OCI-LY3 (cell line): Measurements from ENCODE around the gene DHFR.

Experiments
- H2AFZ ChIP-seq: fragments of 200-600, 300-600 bp; shearing (Covaris generic); 2 replicates; pipeline ENCODE4 v1.6.0; 2014; ENCODE audit warnings: antibody characterized with exemption, low read depth, low read length
- H3K27ac ChIP-seq: fragments of 200-600, 300-600 bp; sonication (generic); 2 replicates; pipeline ENCODE4 v1.5.1; 2014; ENCODE audit warnings: mild to moderate bottlenecking, low read length, moderate library complexity, mixed read lengths
- H3K27me3 ChIP-seq: fragments of 200-600, 300-600 bp; sonication (generic); 2 replicates; pipeline ENCODE4 v1.6.1; 2014; ENCODE audit warnings: low read depth, low read length, mixed read lengths
- H3K36me3 ChIP-seq: fragments of 200-600, 300-600 bp; sonication (generic); replicated peaks from 2 replicates; pipeline ENCODE3; 2014; ENCODE audit warnings: low read depth, low read length, mixed read lengths
- H3K4me1 ChIP-seq: fragments of 300-600, 200-600 bp; sonication (generic); 2 replicates; pipeline ENCODE4 v1.6.1; 2014; ENCODE audit warnings: low read length, mixed read lengths
- H3K4me2 ChIP-seq: fragments of 200-600, 300-600 bp; sonication (generic); 2 replicates; pipeline ENCODE4 v1.6.1; 2014; ENCODE audit warnings: low read length, mixed read lengths
- H3K4me3 ChIP-seq: fragments of 300-600, 200-600 bp; sonication (generic); 2 replicates; pipeline ENCODE4 v1.5.1; 2014; ENCODE audit warnings: antibody characterized with exemption, mild to moderate bottlenecking, low read length, moderate library complexity
- H3K79me2 ChIP-seq: fragments of 300-600, 200-600 bp; shearing (Covaris generic); 2 replicates; pipeline ENCODE4 v1.6.1; 2014; ENCODE audit warnings: mild to moderate bottlenecking, low read length, mixed read lengths
- H3K9ac ChIP-seq: fragments of 300-600, 200-600 bp; shearing (Covaris generic); 2 replicates; pipeline ENCODE4 v1.6.0; 2014; ENCODE audit warnings: mild to moderate bottlenecking, low read length, moderate library complexity
- H3K9me3 ChIP-seq: fragments of 200-600, 300-600 bp; shearing (Covaris generic); 2 replicates; pipeline ENCODE4 v1.6.1; 2014; ENCODE audit warnings: low read length, mixed read lengths; ENCODE audit not compliant: insufficient read depth
- H4K20me1 ChIP-seq: fragments of 200-600, 300-600 bp; sonication (generic); 2 replicates; pipeline ENCODE4 v1.6.1; 2016; ENCODE audit warnings: low read length, mixed read lengths; ENCODE audit not compliant: insufficient read depth
- EZH2phosphoT487 ChIP-seq: fragments of 200-600 bp; shearing (Covaris generic); IDR thresholded peaks from 2 replicates; pipeline ENCODE4 v1.6.1; 2018; ENCODE audit warnings: antibody characterized with exemption, mixed run types, low read depth
- TF ChIP-seq, protein P1 (sequence below): fragments of 200-600, 300-600 bp; sonication (generic); IDR thresholded peaks from 2 replicates; pipeline ENCODE4 v1.5.1; 2014; ENCODE audit warnings: antibody characterized with exemption, low read length, low read depth

Gene DHFR

DNA sequence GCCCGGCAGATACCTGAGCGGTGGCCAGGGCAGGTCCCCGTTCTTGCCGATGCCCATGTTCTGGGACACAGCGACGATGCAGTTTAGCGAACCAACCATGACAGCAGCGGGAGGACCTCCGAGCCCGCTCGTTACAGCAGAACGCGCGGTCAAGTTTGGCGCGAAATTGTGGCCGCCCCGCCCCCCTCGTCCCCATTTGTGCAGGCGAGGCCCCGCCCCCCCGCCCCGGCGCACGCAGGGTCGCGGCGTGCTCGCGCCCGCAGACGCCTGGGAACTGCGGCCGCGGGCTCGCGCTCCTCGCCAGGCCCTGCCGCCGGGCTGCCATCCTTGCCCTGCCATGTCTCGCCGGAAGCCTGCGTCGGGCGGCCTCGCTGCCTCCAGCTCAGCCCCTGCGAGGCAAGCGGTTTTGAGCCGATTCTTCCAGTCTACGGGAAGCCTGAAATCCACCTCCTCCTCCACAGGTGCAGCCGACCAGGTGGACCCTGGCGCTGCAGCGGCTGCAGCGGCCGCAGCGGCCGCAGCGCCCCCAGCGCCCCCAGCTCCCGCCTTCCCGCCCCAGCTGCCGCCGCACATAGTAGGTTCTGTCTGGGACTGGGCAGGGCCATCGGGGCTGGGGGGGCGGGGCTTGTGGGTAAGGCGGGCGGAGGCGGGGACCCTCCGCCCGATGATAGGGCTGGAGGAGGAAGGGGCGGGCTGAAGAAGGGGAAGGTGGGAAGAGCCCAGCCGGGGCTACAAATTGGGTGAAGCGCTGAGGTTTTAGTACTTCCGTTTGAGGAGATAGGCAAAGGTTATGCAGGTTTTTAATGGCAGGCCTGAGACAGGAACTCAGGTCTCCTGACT lies at the start of gene DHFR, which contains the start of gene MSH3:
Gene DHFR (minus strand): TSS at position 593 of the 840 bp plus-strand sequence. CDS start 494 bp downstream, at position 99.
Gene MSH3 (plus strand): TSS at position 262 of the 840 bp plus-strand sequence. CDS start 76 bp downstream, at position 338.
- peak within 1 kb of the TSS; percentile 89 for H2AFZ ChIP-seq

DNA sequence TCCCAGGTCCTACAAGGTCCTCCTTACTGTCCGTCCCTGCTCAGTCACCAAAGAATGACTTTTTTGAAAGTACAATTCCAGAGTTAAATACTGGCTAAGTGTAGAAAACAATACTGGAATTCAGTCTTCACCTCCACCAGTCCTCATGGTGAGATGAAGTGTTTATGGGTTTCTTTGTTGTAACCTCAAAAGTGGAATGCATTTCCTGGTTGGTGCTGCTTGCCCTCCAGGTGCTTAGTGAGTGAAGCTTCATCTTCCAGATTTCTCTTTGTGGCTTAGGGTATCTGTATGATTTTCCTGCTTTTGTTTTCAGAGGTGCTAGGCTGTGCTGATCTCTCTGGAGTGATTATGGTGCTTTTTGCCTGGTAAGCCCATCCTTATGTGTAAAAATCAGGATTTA lies 49.4 kb upstream of the DHFR start:
- no peak overlapping the region for H3K4me2 ChIP-seq
- H4K20me1 ChIP-seq: no peaks in the 10 kb centered on the region
- H3K4me1 ChIP-seq: no peaks in the 10 kb centered on the region
- no peak overlapping the region for H2AFZ ChIP-seq
- no peaks in the 10 kb centered on the region for H3K9me3 ChIP-seq
- TF ChIP-seq EZH2phosphoT487: no peak
- TF ChIP-seq, protein P1, sequence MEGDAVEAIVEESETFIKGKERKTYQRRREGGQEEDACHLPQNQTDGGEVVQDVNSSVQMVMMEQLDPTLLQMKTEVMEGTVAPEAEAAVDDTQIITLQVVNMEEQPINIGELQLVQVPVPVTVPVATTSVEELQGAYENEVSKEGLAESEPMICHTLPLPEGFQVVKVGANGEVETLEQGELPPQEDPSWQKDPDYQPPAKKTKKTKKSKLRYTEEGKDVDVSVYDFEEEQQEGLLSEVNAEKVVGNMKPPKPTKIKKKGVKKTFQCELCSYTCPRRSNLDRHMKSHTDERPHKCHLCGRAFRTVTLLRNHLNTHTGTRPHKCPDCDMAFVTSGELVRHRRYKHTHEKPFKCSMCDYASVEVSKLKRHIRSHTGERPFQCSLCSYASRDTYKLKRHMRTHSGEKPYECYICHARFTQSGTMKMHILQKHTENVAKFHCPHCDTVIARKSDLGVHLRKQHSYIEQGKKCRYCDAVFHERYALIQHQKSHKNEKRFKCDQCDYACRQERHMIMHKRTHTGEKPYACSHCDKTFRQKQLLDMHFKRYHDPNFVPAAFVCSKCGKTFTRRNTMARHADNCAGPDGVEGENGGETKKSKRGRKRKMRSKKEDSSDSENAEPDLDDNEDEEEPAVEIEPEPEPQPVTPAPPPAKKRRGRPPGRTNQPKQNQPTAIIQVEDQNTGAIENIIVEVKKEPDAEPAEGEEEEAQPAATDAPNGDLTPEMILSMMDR: no peak
- H3K36me3 ChIP-seq: peaks cover 3% of the 10 kb centered on the region
- no peak overlapping the region for H3K4me3 ChIP-seq
- H3K9ac ChIP-seq: no peak overlapping the region
- no peaks in the 10 kb centered on the region for H3K79me2 ChIP-seq
- H3K27ac ChIP-seq: no peak overlapping the region
- H3K27me3 ChIP-seq: no peaks in the 10 kb centered on the region

More for the DNA sequence above, at the start of gene DHFR, which contains the start of gene MSH3:
- H3K9me3 ChIP-seq: no peaks in the 10 kb centered on the region
- TF ChIP-seq, protein P1: peak; percentile 19; the same call in 1 of the 2 replicates
- TF ChIP-seq EZH2phosphoT487: no peak
- H3K36me3 ChIP-seq: peaks cover 12% of the 10 kb centered on the region
- peak within 1 kb of the TSS; percentile 96 for H3K9ac ChIP-seq
- H4K20me1 ChIP-seq: peaks cover 4% of the 10 kb centered on the region; the same call in 1 of the 2 replicates
- H3K79me2 ChIP-seq: peaks cover 32% of the 10 kb centered on the region
- H3K4me1 ChIP-seq: peaks cover 16% of the 10 kb centered on the region
- peak within 1 kb of the TSS; percentile 87 for H3K27ac ChIP-seq
- H3K4me2 ChIP-seq: peak within 1 kb of the TSS; percentile 91
- H3K27me3 ChIP-seq: no peaks in the 10 kb centered on the region
- peak within 1 kb of the TSS; percentile 100 for H3K4me3 ChIP-seq

DNA sequence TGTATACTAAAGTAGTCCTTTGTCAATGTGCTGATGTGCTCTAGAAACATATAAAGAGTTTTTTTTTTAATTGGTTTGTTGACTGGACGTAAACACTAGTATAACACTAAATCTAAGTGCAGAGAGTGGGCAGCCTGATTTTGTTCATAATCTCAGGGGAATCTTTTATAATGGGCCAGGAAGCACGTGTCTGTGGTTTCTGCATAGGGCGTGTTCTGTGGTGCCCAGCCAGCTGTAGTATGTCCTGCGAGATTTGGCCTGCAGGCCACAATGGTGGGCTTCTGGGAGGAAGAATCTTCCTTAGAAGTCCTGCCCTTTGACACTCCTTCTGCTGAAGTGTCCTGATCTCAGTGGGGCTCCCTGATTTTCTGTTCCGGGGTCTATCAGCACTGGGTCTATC lies 49.0 kb upstream of the DHFR start:
- Histone ChIP-seq H2AFZ (no peak overlapping the region), H3K9me3 (no peaks in the 10 kb centered on the region), H4K20me1 (no peaks in the 10 kb centered on the region), H3K4me3 (no peak overlapping the region), H3K79me2 (no peaks in the 10 kb centered on the region), H3K4me2 (no peak overlapping the region), H3K27me3 (no peaks in the 10 kb centered on the region), H3K9ac (no peak overlapping the region), H3K36me3 (peaks cover 3% of the 10 kb centered on the region), H3K4me1 (no peaks in the 10 kb centered on the region), H3K27ac (no peak overlapping the region)
- no peak for TF ChIP-seq EZH2phosphoT487
- TF ChIP-seq, protein P1: no peak

DNA sequence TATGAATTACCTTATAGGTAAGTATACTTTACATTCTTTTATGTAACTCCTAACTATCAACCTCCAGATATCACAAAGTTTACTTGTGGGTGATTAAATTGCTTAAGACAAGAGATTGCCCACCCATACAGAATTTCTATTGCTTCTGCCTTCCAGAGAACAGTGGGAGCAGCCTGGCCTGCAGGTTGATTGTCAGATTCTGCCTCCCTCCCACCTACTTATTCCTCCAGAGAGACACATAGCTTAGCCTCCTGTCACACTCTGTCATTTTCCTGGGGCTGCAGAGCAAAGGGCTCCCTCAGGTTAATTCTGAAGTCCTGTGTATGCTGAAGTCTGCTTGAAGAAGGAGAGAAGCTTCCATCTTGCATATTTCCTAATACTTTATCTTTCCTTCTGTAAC lies 48.5 kb upstream of the DHFR start:
- Histone ChIP-seq H3K4me2 (no peak overlapping the region), H3K4me3 (no peak overlapping the region), H3K27me3 (no peaks in the 10 kb centered on the region), H3K36me3 (peaks cover 3% of the 10 kb centered on the region), H3K9ac (no peak overlapping the region), H3K79me2 (no peaks in the 10 kb centered on the region), H3K9me3 (no peaks in the 10 kb centered on the region), H2AFZ (no peak overlapping the region), H3K4me1 (no peaks in the 10 kb centered on the region), H4K20me1 (no peaks in the 10 kb centered on the region), H3K27ac (no peak overlapping the region)
- TF ChIP-seq, protein P1: no peak
- TF ChIP-seq EZH2phosphoT487: no peak
